ENCODE measurements around the gene HAGH.

Gene HAGH

GRCh38 chr16:1831186-1832075, 4.8 kb upstream of the HAGH start:
- no peak for DNase-seq

DNA sequence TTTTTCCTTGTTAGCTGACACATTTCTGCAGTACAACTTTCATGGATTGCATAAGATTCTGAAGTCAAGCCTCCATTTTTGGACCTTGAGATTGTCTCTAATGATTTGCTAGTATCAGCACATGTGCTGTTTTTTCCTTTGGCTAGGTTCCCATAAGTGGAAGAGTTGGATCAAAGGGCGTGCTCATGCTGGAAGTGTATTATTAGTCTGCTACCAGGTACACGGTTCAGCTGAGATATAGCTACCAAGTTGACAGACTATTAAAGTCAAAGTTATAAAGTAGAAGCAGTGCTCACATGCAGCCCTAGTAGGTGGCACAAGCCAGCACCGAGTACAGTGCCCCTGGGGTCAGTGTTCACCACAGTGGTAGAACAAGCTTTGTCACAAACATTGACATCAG, 3.6 kb upstream of the HAGH start:
- no peak for DNase-seq

- DNase-seq, result no peak
Observed at GRCh38 chr16:1828645-1829410, 2.2 kb upstream of the HAGH start.

- peak; percentile 27 for DNase-seq
Observed at GRCh38 chr16:1825864-1826690, 548 bp downstream of the HAGH start.

DNA sequence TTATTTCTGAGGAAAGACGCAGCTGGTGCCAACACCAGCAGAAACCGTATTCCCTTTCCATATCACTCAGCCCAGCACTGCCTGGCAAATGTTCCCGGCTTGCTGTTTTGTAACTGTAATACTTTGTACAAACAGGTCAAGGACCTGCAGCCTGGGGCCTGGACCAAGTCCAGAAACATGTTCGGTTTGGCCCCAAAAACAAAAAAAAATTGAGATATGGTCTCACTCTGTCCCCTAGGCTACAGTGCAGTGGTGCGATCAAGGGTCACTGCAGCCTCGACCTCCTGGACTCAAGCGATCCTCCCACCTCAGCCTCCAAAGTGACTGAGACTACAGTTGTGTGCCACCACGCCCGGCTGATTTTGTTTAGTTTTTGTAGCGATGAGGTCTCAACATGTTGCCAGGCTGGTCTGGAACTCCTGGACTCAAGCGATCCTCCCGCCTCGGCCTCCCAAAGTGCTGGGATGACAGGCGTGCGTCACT, 1.2 kb downstream of the HAGH start:
- no peak for DNase-seq

GRCh38 chr16:1823821-1824220, 2.8 kb downstream of the HAGH start:
- DNase-seq, result peak; percentile 24

- DNase-seq, result no peak
Observed at GRCh38 chr16:1822801-1823200, 3.8 kb downstream of the HAGH start.

DNA sequence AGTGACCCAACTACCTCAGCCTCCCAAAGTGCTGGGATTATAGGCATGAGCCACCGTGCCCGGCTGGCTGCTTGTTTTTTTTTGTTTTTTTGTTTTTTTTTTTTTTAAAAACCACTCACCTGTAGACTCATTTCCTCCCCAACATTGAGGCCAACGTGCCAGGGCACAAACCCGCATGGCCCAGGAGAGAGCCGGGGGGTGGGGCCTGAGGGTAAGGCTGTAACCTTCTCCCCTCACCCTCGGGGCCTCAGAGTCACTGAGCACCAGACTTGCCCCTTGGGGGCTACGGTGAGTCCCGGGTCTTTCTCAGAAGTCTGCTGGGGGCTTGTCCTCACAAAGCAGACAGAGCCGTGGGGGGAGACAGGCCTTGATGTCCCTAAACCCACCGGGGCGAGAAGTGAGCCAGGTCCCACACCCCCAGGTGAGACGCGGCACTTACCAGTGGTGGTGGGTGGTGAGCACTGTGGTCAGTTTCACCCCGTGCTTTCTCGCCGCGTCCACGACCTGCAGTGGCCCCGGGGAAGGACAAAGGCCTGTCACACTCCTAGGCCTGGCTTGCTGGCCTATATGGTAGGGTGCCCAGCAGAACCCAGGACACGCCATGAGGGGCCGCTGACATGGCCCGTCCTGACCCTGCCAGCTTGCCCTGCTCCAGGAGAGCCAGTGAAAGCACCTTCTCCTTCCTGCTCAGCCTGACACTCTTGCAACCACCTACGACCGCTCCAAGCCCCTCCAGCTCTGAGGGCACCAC, 4.6 kb downstream of the HAGH start:
- DNase-seq, result no peak

DNA sequence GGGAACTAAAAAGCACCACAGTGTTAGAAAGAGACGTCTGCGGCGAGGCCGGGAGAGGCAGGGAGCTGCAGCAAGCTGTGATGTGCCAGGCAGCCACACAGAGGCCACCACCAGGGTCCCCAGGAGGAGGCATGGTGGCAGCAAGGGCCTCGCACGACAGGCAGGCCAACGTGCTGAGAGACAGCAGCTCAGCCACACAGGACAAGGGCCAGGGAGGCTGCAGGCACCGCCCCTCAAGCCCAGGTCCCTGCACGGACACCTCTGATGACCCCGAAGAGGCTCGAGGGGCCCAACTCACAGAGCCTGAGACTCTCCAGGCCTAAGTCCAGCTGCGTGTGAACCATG, 5.7 kb downstream of the HAGH start:
- DNase-seq, result no peak

GRCh38 chr16:1820096-1820945, 6.3 kb downstream of the HAGH start:
- DNase-seq, result no peak

- no peak for DNase-seq
Observed at GRCh38 chr16:1819611-1820010, 7.0 kb downstream of the HAGH start.

- DNase-seq, result no peak
Observed at GRCh38 chr16:1818873-1819525, 7.6 kb downstream of the HAGH start.

DNA sequence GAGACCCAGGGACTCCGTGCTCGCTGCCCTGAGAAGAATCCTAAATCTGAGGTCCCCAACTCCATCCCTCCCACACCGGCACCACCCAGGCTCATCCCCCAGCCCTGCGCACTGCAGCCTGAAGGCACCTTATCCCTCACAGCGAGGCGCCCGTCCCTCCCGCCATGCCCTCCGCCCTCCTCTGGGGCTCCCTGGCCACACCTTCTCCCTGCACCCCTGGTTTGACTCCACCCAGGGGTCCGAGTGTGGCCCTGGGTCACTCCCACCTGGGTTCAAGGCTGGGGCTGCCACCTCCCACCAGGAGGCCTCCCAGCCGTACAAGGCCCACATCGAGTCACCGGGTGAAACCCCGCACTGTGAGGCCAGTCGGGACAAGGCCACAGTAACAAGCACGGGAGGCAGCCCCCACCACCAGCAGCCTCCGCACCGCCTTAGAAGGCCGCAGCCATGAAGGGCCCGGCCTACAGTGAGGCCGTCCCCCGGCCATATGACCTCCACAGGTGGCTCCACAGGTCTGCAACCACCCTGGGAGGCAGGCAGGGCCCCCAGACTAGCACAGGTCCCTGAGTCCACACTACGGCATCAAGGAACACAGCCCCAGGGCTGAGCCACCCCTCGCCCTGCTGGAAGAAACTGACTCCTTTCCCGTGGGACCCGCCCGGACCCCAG, 8.3 kb downstream of the HAGH start:
- DNase-seq, result no peak

GRCh38 chr16:1817716-1818115, 8.9 kb downstream of the HAGH start:
- no peak for DNase-seq

DNA sequence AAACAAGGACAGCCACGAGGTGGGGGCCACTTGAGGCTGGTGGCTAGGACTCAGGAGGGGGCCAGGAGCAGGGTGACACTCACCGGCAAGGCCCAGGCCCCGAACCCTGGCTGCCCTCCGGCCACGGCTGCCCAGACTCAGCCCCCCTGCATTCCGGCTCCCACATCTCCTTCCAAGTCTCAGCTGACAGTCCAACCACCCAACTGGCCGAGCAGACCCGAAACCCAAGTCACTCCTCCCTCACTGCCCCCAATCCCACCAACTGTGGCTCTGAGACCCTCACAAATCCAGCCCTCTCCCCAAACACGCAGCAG, 9.4 kb downstream of the HAGH start:
- DNase-seq, result no peak

DNA sequence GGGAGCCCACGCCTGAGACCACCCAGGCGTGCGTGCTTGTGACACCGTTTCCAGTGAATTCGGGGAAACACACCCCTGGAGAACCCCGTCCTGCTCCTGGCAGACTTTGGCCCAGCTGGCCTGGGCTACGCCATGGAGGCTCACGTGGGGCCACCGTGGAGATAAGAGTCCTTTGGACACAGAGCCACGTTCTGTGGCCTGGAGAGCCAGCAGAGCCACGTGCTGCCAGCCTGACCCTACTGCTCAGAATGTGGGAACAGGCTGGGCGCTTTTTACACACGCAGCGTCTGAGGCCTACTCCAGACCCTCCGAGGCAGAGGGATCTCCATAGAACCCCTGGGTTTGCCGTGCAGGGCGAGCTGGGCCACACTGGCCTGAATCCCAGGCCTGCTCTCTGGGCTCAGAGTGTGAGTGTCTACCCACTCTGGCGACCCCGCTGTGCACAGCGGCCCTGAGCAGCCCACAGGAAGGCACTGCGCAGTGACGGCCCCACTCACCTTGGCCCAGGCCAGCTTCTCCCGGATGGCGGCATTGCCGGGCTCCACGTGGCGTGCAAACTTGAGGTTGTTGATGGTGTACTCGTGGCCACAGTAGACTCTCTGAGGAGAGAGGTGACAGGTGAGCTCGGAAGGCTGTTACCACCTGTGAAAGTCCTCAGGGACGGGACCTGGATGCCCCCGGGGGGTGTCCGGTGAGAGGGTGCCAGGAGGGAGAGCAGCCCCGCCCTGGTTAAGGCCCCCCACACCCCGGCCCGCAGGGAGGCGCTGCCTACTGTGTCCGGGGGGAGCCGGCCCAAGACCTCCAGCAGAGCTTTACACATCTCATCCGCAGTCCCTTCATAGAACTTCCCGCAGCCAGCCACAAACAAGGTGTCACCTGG, 10.0 kb downstream of the HAGH start:
- DNase-seq, result no peak

GRCh38 chr16:1815461-1815860, 11.2 kb downstream of the HAGH start:
- DNase-seq, result no peak

DNA sequence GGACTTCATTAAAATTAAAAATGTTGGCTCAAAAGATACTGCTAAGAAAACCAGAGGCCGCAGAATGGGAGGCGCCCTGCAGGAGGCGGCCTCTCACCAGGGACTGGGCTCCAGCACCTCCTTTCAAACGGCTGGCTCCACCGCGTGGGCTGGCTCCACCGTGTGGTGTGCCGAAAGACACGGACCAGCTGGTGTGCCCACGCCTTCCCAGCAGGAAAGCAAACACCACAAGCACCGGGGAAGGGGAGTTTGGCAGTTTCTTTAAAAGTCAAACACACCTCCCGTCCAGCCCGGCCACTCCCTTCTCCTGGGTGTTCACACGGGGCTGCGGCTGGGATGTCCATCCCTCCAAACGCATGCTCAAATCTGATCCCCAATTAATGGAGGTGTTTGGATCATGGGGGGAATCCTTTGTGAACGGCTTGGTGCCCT, 13.9 kb downstream of the HAGH start:
- DNase-seq, result peak; percentile 40

- DNase-seq, result no peak
Observed at GRCh38 chr16:1810536-1810935, 16.1 kb downstream of the HAGH start.
